Retinal pigment epithelial cell (primary cell): ENCODE data around the gene SCARB1.

Experiments
- DNase-seq: peaks from one replicate; pipeline ENCODE4 v3.0.0-alpha.2; 2010; ENCODE audit warnings: low read depth
- H3K4me3 ChIP-seq: 2 replicates; pipeline ENCODE4 v1.5.1; 2011; ENCODE audit warnings: mild to moderate bottlenecking, low read length, control low read depth, moderate library complexity
- CTCF ChIP-seq: conservative IDR thresholded peaks from 2 replicates; pipeline ENCODE4 v1.5.1; 2011; ENCODE audit warnings: low read depth, low read length, control low read depth, inconsistent platforms

SCARB1 gene

GRCh38 chr12:124861492-124861891, 2.2 kb downstream of the SCARB1 start:
- no peak for TF ChIP-seq CTCF
- peak overlapping the region; percentile 71 for H3K4me3 ChIP-seq
- DNase-seq, result no peak

GRCh38 chr12:124857921-124858461, 5.7 kb downstream of the SCARB1 start:
- no peak overlapping the region for H3K4me3 ChIP-seq
- DNase-seq, result no peak
- TF ChIP-seq CTCF, result no peak

GRCh38 chr12:124856842-124857178, 6.9 kb downstream of the SCARB1 start:
- no peak for TF ChIP-seq CTCF
- DNase-seq, result no peak
- H3K4me3 ChIP-seq, result no peak overlapping the region

GRCh38 chr12:124856132-124856841, 7.4 kb downstream of the SCARB1 start:
- H3K4me3 ChIP-seq, result no peak overlapping the region
- TF ChIP-seq CTCF, result peak; percentile 14
- DNase-seq, result no peak

- no peak overlapping the region for H3K4me3 ChIP-seq
- no peak for DNase-seq
- no peak for TF ChIP-seq CTCF
These were observed 8.2 kb downstream of the SCARB1 start for GRCh38 chr12:124855275-124855957.

GRCh38 chr12:124854637-124855184, 9.0 kb downstream of the SCARB1 start:
- no peak overlapping the region for H3K4me3 ChIP-seq
- no peak for DNase-seq
- peak; percentile 14 for TF ChIP-seq CTCF
